Measurements from ENCODE around the gene ZNF668. TPM values are rescaled to one million over a fixed set of nuclear protein-coding genes. Genes with fewer than 3 reads are reported as not detected.

ZNF668 gene
- total and polyA plus RNA-seq, 2 donors (not counting 1 experiment from before 2014, with no cell fraction given), result 5.8 to 12.0 TPM

- H3K9me3 ChIP-seq (ENCODE audit: control extremely low read depth in 1 of 3, control insufficient read depth in 2 of 3, insufficient read depth in 1 of 3, low read length in 2 of 3), result no peaks in the 10 kb centered on the region
- no peaks in the 10 kb centered on the region for H3K36me3 ChIP-seq (replicated peaks in 1 of 2; ENCODE audit: control extremely low read depth in 1 of 2, control insufficient read depth in 1 of 2, extremely low read depth in 1 of 2, insufficient read depth in 2 of 2, low read length in 1 of 2)
- no peaks in the 10 kb centered on the region for H3K79me2 ChIP-seq (ENCODE audit: control insufficient read depth, insufficient read depth, low read length)
- peaks cover 2% of the 10 kb centered on the region for H3K4me1 Mint-ChIP-seq
- intact Hi-C loops (cut with micrococcal nuclease), result no loop called here
- H3K27ac Mint-ChIP-seq, result no peak overlapping the region
- H3K9me3 Mint-ChIP-seq (ENCODE audit: insufficient read depth), result no peaks in the 10 kb centered on the region
- CTCF ChIA-PET, result no interaction called here
- no peak overlapping the region for H3K4me3 Mint-ChIP-seq
- H3K4me1 ChIP-seq (ENCODE audit: control insufficient read depth in 2 of 2, insufficient read depth in 2 of 2, low read length in 2 of 2), result peaks cover 0 to 5% of the 10 kb centered on the region in 2 donors
- no peaks in the 10 kb centered on the region for H3K27me3 ChIP-seq (replicated peaks in 1 of 4; ENCODE audit: control extremely low read depth in 1 of 4, control insufficient read depth in 3 of 4, insufficient read depth in 4 of 4, low read length in 3 of 4)
- no peak overlapping the region for H3K9ac ChIP-seq (ENCODE audit: low read length)
- no peak overlapping the region for H3K27ac ChIP-seq (ENCODE audit: low read length in 2 of 2)
- H3K4me3 ChIP-seq (ENCODE audit: control extremely low read depth in 1 of 5, extremely low read depth in 1 of 5, insufficient read depth in 1 of 5, low read depth in 2 of 5, low read length in 4 of 5), result no peak overlapping the region
- TF ChIP-seq EZH2 (IDR thresholded peaks at IDR 0.05; ENCODE audit: borderline replicate concordance, insufficient read depth, low read depth, low read length, poor library complexity, severe bottlenecking) (no peak), CTCF (IDR thresholded peaks at IDR 0.05) (no peak)
- POLR2A ChIA-PET, result no interaction called here
- no peaks in the 10 kb centered on the region for H3K27me3 Mint-ChIP-seq
- no peak overlapping the region for H2AFZ ChIP-seq (ENCODE audit: insufficient read depth, low read depth, low read length, poor library complexity, severe bottlenecking)
- ATAC-seq (ENCODE audit: low read depth) (no peak), DNase-seq (no peak)
- no peaks in the 10 kb centered on the region for H4K20me1 ChIP-seq (ENCODE audit: control insufficient read depth, insufficient read depth, low read length, poor library complexity, severe bottlenecking)
- WGBS (ENCODE audit: insufficient coverage), result 95% methylated on average over 8 of the region's 10 CpGs
- no peak overlapping the region for H3K4me2 ChIP-seq (replicated peaks; ENCODE audit: low read depth, low read length, poor library complexity, severe bottlenecking)
Measured at GRCh38 chr16:31050280-31051030, 23.6 kb downstream of the ZNF668 start.

- DNase-seq (no peak), ATAC-seq (ENCODE audit: low read depth) (no peak)
- TF ChIP-seq CTCF (IDR thresholded peaks at IDR 0.05) (no peak), EZH2 (IDR thresholded peaks at IDR 0.05; ENCODE audit: borderline replicate concordance, insufficient read depth, low read depth, low read length, poor library complexity, severe bottlenecking) (no peak)
- Histone ChIP-seq H3K9me3 (ENCODE audit: control extremely low read depth in 1 of 3, control insufficient read depth in 2 of 3, insufficient read depth in 1 of 3, low read length in 2 of 3) (no peaks in the 10 kb centered on the region), H3K9ac (ENCODE audit: low read length) (no peak overlapping the region), H3K79me2 (ENCODE audit: control insufficient read depth, insufficient read depth, low read length) (no peaks in the 10 kb centered on the region), H3K4me3 (ENCODE audit: control extremely low read depth in 1 of 5, extremely low read depth in 1 of 5, insufficient read depth in 1 of 5, low read depth in 2 of 5, low read length in 4 of 5) (no peak overlapping the region), H3K4me2 (replicated peaks; ENCODE audit: low read depth, low read length, poor library complexity, severe bottlenecking) (no peak overlapping the region), H3K27ac (ENCODE audit: low read length in 2 of 2) (no peak overlapping the region), H2AFZ (ENCODE audit: insufficient read depth, low read depth, low read length, poor library complexity, severe bottlenecking) (no peak overlapping the region), H3K27me3 (replicated peaks in 1 of 4; ENCODE audit: control extremely low read depth in 1 of 4, control insufficient read depth in 3 of 4, insufficient read depth in 4 of 4, low read length in 3 of 4) (no peaks in the 10 kb centered on the region), H3K36me3 (replicated peaks in 1 of 2; ENCODE audit: control extremely low read depth in 1 of 2, control insufficient read depth in 1 of 2, extremely low read depth in 1 of 2, insufficient read depth in 2 of 2, low read length in 1 of 2) (peaks cover 0 to 23% of the 10 kb centered on the region in 2 experiments), H3K4me1 (ENCODE audit: control insufficient read depth in 2 of 2, insufficient read depth in 2 of 2, low read length in 2 of 2) (peaks cover 0 to 5% of the 10 kb centered on the region in 2 donors), H4K20me1 (ENCODE audit: control insufficient read depth, insufficient read depth, low read length, poor library complexity, severe bottlenecking) (no peaks in the 10 kb centered on the region)
- WGBS (ENCODE audit: insufficient coverage), result no CpG with 5 or more reads among the region's 4 CpGs
- intact Hi-C loops (cut with micrococcal nuclease), result no loop called here
- CTCF ChIA-PET, result no interaction called here
- H3K27me3 Mint-ChIP-seq, result no peaks in the 10 kb centered on the region
- H3K4me3 Mint-ChIP-seq, result no peak overlapping the region
- H3K4me1 Mint-ChIP-seq, result peaks cover 2% of the 10 kb centered on the region
- H3K27ac Mint-ChIP-seq, result no peak overlapping the region
- no peaks in the 10 kb centered on the region for H3K9me3 Mint-ChIP-seq (ENCODE audit: insufficient read depth)
- POLR2A ChIA-PET, result no interaction called here
Measured at GRCh38 chr16:31043898-31044481, 30.1 kb downstream of the ZNF668 start.
